Trophoblast cell (in vitro differentiated cells and primary cell): ENCODE results near the gene EPHA10.
A peak's percentile ranks its signal among the peaks of the same experiment; 100 is the strongest.
"Not testable (repeated sequence)": the region's sequence is repeated elsewhere in the genome, so short reads cannot be mapped to it uniquely, and the experiment has no call there.

Experiments used
- DNase-seq, 2 donors: peaks; one replicate each; pipeline ENCODE4 v3.0.0-alpha.2; 2016
- H2AFZ ChIP-seq: 2 replicates; pipeline ENCODE4 v1.6.1; 2013; ENCODE audit warnings: low read length, moderate library complexity, mild to moderate bottlenecking; ENCODE audit not compliant: insufficient read depth, poor library complexity
- H2AK5ac ChIP-seq: 2 replicates; pipeline ENCODE4 v1.6.1; 2013; ENCODE audit warnings: mild to moderate bottlenecking, low read length
- H2BK120ac ChIP-seq: 2 replicates; pipeline ENCODE4 v1.6.1; 2013; ENCODE audit warnings: low read length, mild to moderate bottlenecking, moderate library complexity; ENCODE audit not compliant: insufficient read depth, poor library complexity
- H2BK12ac ChIP-seq: 2 replicates; pipeline ENCODE4 v1.6.1; 2013; ENCODE audit warnings: mild to moderate bottlenecking, low read length, moderate library complexity
- H2BK5ac ChIP-seq: 2 replicates; pipeline ENCODE4 v1.6.1; 2013; ENCODE audit warnings: low read length, low read depth, moderate library complexity, mild to moderate bottlenecking; ENCODE audit not compliant: poor library complexity
- H3K14ac ChIP-seq: 2 replicates; pipeline ENCODE4 v1.6.1; 2013; ENCODE audit warnings: mild to moderate bottlenecking, low read length
- H3K18ac ChIP-seq: 2 replicates; pipeline ENCODE4 v1.6.1; 2013; ENCODE audit warnings: mild to moderate bottlenecking, low read length
- H3K23ac ChIP-seq: 2 replicates; pipeline ENCODE4 v1.6.1; 2013; ENCODE audit warnings: low read length
- H3K27ac ChIP-seq: 2 replicates; pipeline ENCODE4 v1.5.1; 2013; ENCODE audit warnings: low read depth, mild to moderate bottlenecking, inconsistent platforms, low read length, moderate library complexity
- H3K27me3 ChIP-seq: 2 replicates; pipeline ENCODE4 v1.6.1; 2013; ENCODE audit warnings: inconsistent platforms, mild to moderate bottlenecking, low read length, moderate library complexity; ENCODE audit not compliant: insufficient read depth
- H3K36me3 ChIP-seq, 2 experiments: 1 replicate in 1 of 2; 2 replicates in 1 of 2; pipeline ENCODE4 v1.6.1; 2013; ENCODE audit warnings: low read length in 2 of 2, mild to moderate bottlenecking in 2 of 2, moderate library complexity in 1 of 2; ENCODE audit not compliant: insufficient read depth in 2 of 2, control insufficient read depth in 1 of 2
- H3K4ac ChIP-seq: 2 replicates; pipeline ENCODE4 v1.6.1; 2013; ENCODE audit warnings: low read depth, mild to moderate bottlenecking, low read length, moderate library complexity
- H3K4me1 ChIP-seq, 2 experiments: 1 replicate in 1 of 2; 2 replicates in 1 of 2; pipeline ENCODE4 v1.6.1; 2013; ENCODE audit warnings: low read length in 2 of 2, mild to moderate bottlenecking in 2 of 2, moderate library complexity in 1 of 2; ENCODE audit not compliant: insufficient read depth in 2 of 2, control insufficient read depth in 1 of 2
- H3K4me2 ChIP-seq: 2 replicates; pipeline ENCODE4 v1.6.1; 2013; ENCODE audit warnings: inconsistent platforms, mild to moderate bottlenecking, low read length, moderate library complexity
- H3K4me3 ChIP-seq: 2 replicates; pipeline ENCODE4 v1.5.1; 2013; ENCODE audit warnings: mild to moderate bottlenecking, low read depth, low read length, inconsistent platforms
- H3K79me1 ChIP-seq: one replicate; pipeline ENCODE4 v1.6.1; 2013; ENCODE audit warnings: low read length
- H3K79me2 ChIP-seq: 2 replicates; pipeline ENCODE4 v1.6.1; 2013; ENCODE audit warnings: low read length, mild to moderate bottlenecking; ENCODE audit not compliant: control insufficient read depth, insufficient read depth, poor library complexity
- H3K9ac ChIP-seq: 2 replicates; pipeline ENCODE4 v1.6.1; 2013; ENCODE audit warnings: mild to moderate bottlenecking, low read length
- H3K9me3 ChIP-seq: 2 replicates; pipeline ENCODE4 v1.6.1; 2013; ENCODE audit warnings: low read depth, mild to moderate bottlenecking, control low read depth, inconsistent platforms, low read length; ENCODE audit not compliant: insufficient read depth
- H4K12ac ChIP-seq: 2 replicates; pipeline ENCODE4 v1.6.1; 2013; ENCODE audit warnings: low read depth, mild to moderate bottlenecking, low read length, moderate library complexity
- H4K8ac ChIP-seq: 2 replicates; pipeline ENCODE4 v1.6.1; 2013; ENCODE audit warnings: low read depth, mild to moderate bottlenecking, low read length, moderate library complexity
- H4K91ac ChIP-seq: one replicate; pipeline ENCODE4 v1.6.1; 2013; ENCODE audit warnings: low read depth, mild to moderate bottlenecking, low read length, moderate library complexity
- WGBS: extraction: QIAGEN DNeasy Blood & Tissue Kit; methylation state at CpG from one replicate; pipeline ENCODE4 v1.1.7; 2013; ENCODE audit warnings: missing lambda C conversion rate; ENCODE audit not compliant: insufficient read length, insufficient coverage; ENCODE audit errors: extremely low coverage; 5-methylcytosine and 5-hydroxymethylcytosine counted together

The EPHA10 gene

DNA sequence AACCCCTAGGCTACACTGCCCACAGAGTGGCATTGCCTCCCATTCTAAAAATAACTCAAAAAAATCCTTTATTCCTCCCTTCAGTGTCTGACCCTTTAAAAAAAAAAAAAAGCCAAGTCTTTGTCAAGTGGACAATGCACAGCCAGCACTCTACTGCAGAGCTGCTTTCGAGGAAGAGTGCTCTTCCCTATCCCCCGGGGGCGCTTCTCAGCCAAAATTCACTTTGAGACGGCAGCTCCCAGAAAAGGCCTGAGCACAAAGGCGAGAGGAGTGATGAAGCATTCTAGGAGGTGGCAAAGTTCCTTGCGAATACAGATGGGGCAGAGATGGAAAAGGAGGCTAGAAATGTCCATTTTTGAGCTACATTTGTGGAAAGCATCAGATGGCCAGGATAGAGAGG lies 23.3 kb downstream of the EPHA10 start:
- Histone ChIP-seq H2BK5ac (no peak overlapping the region), H4K91ac (no peak overlapping the region), H2AK5ac (no peak overlapping the region), H3K79me1 (no peaks in the 10 kb centered on the region), H3K4me3 (no peak overlapping the region), H3K27ac (no peak overlapping the region), H3K27me3 (no peaks in the 10 kb centered on the region), H3K23ac (no peak overlapping the region), H3K9ac (no peak overlapping the region), H3K4me1 (no peaks in the 10 kb centered on the region), H3K36me3 (no peaks in the 10 kb centered on the region), H3K4me2 (no peak overlapping the region), H2BK12ac (no peak overlapping the region), H3K4ac (no peak overlapping the region), H3K9me3 (no peaks in the 10 kb centered on the region), H4K8ac (no peak overlapping the region), H3K14ac (no peak overlapping the region), H4K12ac (no peak overlapping the region), H2AFZ (no peak overlapping the region), H2BK120ac (no peak overlapping the region), H3K18ac (no peak overlapping the region), H3K79me2 (no peaks in the 10 kb centered on the region)
- no peak for DNase-seq
- WGBS, result no CpG with 5 or more reads among the region's 6 CpGs

DNA sequence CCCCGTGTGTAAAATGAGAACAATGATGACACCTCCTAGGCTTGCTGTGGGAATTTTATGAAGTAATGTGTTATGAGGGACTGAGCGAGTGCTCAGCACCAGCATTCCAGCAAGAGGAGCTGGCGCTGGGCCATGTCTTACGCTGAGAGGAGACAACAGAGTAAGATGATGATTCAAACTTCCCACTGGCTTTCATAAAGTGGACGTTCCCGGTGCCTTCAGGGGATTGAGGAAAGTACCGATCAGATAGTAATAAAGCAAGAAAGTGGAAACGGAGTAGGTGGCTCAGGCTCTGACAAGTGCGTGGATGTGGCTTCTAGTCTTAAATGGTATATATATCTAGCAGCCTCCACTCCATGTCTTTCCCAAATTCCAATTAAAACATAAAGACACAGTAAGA lies 23.8 kb downstream of the EPHA10 start:
- Histone ChIP-seq H3K4me1 (no peaks in the 10 kb centered on the region), H3K27me3 (no peaks in the 10 kb centered on the region), H3K79me2 (no peaks in the 10 kb centered on the region), H3K4me2 (no peak overlapping the region), H3K9me3 (no peaks in the 10 kb centered on the region), H4K8ac (no peak overlapping the region), H2AK5ac (no peak overlapping the region), H3K36me3 (no peaks in the 10 kb centered on the region), H2BK12ac (no peak overlapping the region), H3K79me1 (no peaks in the 10 kb centered on the region), H2BK5ac (no peak overlapping the region), H3K23ac (no peak overlapping the region), H3K27ac (no peak overlapping the region), H4K91ac (no peak overlapping the region), H3K4me3 (no peak overlapping the region), H3K18ac (no peak overlapping the region), H2AFZ (no peak overlapping the region), H3K4ac (no peak overlapping the region), H3K9ac (no peak overlapping the region), H2BK120ac (no peak overlapping the region), H4K12ac (no peak overlapping the region), H3K14ac (no peak overlapping the region)
- peak; percentile 48 to 59 for DNase-seq
- WGBS, result no CpG with 5 or more reads among the region's 9 CpGs

DNA sequence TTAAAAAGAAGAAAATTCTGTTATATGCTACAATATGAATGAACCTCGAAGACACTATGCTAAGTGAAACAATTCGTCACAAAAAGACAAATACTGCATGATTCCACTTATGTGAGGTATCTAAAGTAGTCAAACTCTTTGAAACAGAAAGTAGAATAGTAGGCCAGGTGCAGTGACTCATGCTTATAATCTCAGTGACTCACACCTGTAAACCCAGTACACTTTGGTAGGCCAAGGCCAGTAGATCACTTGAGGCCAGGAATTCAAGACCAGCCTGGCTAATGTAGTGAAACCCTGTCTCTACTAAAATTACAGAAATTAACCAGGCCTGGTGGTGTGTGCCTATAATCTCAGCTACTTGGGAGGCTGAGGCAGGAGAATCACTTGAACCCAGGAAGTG lies 25.7 kb downstream of the EPHA10 start:
- DNase-seq, result peak; percentile 72 to 85
- no peak overlapping the region for H4K12ac ChIP-seq
- no peak overlapping the region for H4K91ac ChIP-seq
- no CpG with 5 or more reads among the region's 2 CpGs for WGBS
- H2AFZ ChIP-seq, result no peak overlapping the region
- H3K9me3 ChIP-seq, result peaks cover 3% of the 10 kb centered on the region
- H3K79me1 ChIP-seq, result no peaks in the 10 kb centered on the region
- H3K27ac ChIP-seq, result no peak overlapping the region
- no peak overlapping the region for H2BK5ac ChIP-seq
- H2BK120ac ChIP-seq, result no peak overlapping the region
- no peak overlapping the region for H3K4me3 ChIP-seq
- no peak overlapping the region for H3K9ac ChIP-seq
- no peak overlapping the region for H2AK5ac ChIP-seq
- no peak overlapping the region for H2BK12ac ChIP-seq
- H3K36me3 ChIP-seq, result no peaks in the 10 kb centered on the region
- H3K4ac ChIP-seq, result no peak overlapping the region
- H3K27me3 ChIP-seq, result peaks cover 4% of the 10 kb centered on the region
- H4K8ac ChIP-seq, result no peak overlapping the region
- no peaks in the 10 kb centered on the region for H3K79me2 ChIP-seq
- no peak overlapping the region for H3K18ac ChIP-seq
- peaks cover 0 to 4% of the 10 kb centered on the region in 2 experiments for H3K4me1 ChIP-seq
- no peak overlapping the region for H3K4me2 ChIP-seq
- H3K23ac ChIP-seq, result no peak overlapping the region
- no peak overlapping the region for H3K14ac ChIP-seq

DNA sequence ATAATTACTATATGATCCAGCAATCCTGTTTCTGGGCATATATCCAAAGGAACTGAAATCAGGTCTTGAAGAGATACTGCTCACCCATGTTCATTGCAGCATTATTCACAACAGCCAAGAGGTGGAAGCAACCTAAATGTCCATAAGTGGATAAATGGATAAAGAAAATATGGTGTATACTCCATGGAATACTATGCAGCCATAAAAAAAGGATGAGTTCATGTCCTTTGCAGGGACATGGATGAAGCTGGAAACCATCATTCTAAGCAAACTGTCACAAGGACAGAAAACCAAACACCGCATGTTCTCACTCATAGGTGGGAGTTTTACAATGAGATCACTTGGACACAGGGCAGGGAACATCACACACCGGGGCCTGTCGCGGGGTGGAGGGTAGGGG lies 26.3 kb downstream of the EPHA10 start:
- H4K91ac ChIP-seq, H3K4ac ChIP-seq, H4K12ac ChIP-seq, H3K4me2 ChIP-seq, H3K27me3 ChIP-seq, H4K8ac ChIP-seq, H3K23ac ChIP-seq, H2BK12ac ChIP-seq, H2AFZ ChIP-seq, H2BK5ac ChIP-seq, H3K27ac ChIP-seq, H3K9me3 ChIP-seq, H3K4me1 ChIP-seq, H2AK5ac ChIP-seq, H3K4me3 ChIP-seq, DNase-seq, H3K14ac ChIP-seq, H2BK120ac ChIP-seq, H3K18ac ChIP-seq, H3K9ac ChIP-seq, H3K79me1 ChIP-seq, H3K79me2 ChIP-seq, H3K36me3 ChIP-seq: not testable (repeated sequence)
- no CpG with 5 or more reads among the region's 4 CpGs for WGBS
